C4-2B (cell line): ENCODE measurements around the gene SCYL1.
"Not testable (repeated sequence)": the region's sequence is repeated elsewhere in the genome, so short reads cannot be mapped to it uniquely, and the experiment has no call there.

Source experiments
- H3K27ac ChIP-seq: fragments of 450-650 bp; 2 replicates; pipeline ENCODE4 v1.5.1; 2017
- ZFX ChIP-seq: fragments of 450-650 bp; IDR thresholded peaks from 2 replicates; pipeline ENCODE4 v1.6.1; 2017
- TF ChIP-seq, protein P1 (sequence below): fragments of 450-650 bp; conservative IDR thresholded peaks from 2 replicates; pipeline ENCODE4 v1.5.1; 2017; ENCODE audit warnings: mild to moderate bottlenecking

Gene SCYL1

DNA sequence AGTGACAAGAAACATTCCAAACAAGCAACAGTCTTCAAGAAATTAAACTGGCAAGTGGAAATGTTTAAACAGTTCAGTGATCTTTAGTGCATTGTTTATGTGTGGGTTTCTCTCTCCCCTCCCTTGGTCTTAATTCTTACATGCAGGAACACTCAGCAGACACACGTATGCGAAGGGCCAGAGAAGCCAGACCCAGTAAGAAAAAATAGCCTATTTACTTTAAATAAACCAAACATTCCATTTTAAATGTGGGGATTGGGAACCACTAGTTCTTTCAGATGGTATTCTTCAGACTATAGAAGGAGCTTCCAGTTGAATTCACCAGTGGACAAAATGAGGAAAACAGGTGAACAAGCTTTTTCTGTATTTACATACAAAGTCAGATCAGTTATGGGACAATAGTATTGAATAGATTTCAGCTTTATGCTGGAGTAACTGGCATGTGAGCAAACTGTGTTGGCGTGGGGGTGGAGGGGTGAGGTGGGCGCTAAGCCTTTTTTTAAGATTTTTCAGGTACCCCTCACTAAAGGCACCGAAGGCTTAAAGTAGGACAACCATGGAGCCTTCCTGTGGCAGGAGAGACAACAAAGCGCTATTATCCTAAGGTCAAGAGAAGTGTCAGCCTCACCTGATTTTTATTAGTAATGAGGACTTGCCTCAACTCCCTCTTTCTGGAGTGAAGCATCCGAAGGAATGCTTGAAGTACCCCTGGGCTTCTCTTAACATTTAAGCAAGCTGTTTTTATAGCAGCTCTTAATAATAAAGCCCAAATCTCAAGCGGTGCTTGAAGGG, 20.0 kb upstream of the SCYL1 start:
- H3K27ac ChIP-seq, result peak overlapping the region; percentile 48
- TF ChIP-seq, protein P1, sequence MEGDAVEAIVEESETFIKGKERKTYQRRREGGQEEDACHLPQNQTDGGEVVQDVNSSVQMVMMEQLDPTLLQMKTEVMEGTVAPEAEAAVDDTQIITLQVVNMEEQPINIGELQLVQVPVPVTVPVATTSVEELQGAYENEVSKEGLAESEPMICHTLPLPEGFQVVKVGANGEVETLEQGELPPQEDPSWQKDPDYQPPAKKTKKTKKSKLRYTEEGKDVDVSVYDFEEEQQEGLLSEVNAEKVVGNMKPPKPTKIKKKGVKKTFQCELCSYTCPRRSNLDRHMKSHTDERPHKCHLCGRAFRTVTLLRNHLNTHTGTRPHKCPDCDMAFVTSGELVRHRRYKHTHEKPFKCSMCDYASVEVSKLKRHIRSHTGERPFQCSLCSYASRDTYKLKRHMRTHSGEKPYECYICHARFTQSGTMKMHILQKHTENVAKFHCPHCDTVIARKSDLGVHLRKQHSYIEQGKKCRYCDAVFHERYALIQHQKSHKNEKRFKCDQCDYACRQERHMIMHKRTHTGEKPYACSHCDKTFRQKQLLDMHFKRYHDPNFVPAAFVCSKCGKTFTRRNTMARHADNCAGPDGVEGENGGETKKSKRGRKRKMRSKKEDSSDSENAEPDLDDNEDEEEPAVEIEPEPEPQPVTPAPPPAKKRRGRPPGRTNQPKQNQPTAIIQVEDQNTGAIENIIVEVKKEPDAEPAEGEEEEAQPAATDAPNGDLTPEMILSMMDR, result no peak
- no peak for TF ChIP-seq ZFX

DNA sequence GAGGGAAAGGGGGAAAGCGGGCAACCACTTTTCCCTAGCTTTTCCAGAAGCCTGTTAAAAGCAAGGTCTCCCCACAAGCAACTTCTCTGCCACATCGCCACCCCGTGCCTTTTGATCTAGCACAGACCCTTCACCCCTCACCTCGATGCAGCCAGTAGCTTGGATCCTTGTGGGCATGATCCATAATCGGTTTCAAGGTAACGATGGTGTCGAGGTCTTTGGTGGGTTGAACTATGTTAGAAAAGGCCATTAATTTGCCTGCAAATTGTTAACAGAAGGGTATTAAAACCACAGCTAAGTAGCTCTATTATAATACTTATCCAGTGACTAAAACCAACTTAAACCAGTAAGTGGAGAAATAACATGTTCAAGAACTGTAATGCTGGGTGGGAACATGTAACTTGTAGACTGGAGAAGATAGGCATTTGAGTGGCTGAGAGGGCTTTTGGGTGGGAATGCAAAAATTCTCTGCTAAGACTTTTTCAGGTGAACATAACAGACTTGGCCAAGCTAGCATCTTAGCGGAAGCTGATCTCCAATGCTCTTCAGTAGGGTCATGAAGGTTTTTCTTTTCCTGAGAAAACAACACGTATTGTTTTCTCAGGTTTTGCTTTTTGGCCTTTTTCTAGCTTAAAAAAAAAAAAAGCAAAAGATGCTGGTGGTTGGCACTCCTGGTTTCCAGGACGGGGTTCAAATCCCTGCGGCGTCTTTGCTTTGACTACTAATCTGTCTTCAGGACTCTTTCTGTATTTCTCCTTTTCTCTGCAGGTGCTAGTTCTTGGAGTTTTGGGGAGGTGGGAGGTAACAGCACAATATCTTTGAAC, 19.2 kb upstream of the SCYL1 start:
- peak overlapping the region; percentile 48 for H3K27ac ChIP-seq
- TF ChIP-seq ZFX, result no peak
- TF ChIP-seq, protein P1, result no peak

DNA sequence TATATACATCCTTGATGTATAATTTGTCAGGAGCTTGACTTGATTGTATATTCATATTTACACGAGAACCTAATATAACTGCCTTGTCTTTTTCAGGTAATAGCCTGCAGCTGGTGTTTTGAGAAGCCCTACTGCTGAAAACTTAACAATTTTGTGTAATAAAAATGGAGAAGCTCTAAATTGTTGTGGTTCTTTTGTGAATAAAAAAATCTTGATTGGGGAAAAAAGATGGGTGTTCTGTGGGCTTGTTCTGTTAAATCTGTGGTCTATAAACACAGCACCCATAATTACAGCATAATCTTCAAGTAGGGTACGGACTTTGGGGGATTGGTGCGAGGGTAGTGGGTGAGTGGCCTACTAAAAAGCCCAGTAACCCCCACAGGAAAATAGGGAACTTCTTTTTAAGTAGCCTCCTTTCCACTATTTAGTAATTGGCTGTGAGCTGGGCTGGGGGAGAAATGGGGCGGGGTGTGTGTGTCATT, 18.6 kb upstream of the SCYL1 start:
- TF ChIP-seq, protein P1, result no peak
- no peak for TF ChIP-seq ZFX
- peak overlapping the region; percentile 81 for H3K27ac ChIP-seq

DNA sequence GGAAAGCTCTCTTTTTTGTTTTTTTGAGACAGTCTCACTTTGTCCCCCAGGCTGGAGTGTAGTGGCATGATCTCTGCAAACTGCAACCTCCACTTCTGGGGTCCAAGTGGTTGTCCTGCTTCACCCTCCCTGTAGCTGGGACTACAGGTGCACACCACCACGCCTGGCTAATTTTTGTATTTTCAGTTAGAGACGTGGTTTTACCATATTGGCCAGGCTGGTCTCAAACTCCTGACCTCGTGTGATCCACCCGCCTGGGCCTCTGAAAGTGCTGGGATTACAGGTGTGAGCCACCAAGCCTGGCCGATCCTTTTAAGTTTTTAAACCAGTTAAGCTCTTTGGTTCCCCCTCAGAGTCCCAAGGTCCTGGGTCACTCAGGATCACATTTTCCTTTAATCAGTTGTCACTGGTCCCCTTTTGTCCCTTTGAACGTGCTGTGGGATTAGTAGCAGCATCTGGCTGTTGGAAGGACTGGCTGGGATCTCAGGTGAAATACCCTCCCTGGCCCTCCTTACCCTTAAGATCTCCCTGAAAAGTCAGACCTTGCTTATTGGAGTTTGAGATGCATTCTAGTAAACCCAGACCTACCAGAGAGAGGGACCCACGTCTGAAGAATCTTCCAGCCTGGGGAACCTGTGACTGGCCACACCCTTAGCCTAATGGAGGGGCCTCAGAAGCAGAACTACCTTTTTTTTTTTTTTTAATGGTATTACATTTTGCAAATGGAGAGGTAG, 17.9 kb upstream of the SCYL1 start:
- H3K27ac ChIP-seq, result peak overlapping the region; percentile 81
- TF ChIP-seq ZFX, result no peak
- TF ChIP-seq, protein P1, result no peak

DNA sequence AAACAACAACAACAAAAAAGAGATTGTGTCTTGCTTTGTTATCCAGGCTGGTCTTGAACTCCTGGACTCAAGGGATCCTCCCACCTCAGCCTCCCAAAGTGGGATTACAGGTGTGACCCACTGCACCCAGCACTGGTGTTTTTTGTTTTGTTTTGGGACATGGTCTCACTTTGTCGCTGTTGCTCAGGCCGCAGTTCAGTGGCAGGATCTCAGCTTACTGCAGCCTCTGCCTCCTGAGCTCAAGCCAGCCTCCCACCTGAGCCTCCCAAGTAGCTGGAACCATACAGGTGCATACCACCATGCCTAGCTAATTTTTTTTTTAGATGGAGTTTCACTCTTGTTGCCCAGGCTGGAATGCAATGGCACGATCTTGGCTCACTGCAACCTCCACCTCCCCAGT, 12.6 kb upstream of the SCYL1 start:
- not testable (repeated sequence) for H3K27ac ChIP-seq

DNA sequence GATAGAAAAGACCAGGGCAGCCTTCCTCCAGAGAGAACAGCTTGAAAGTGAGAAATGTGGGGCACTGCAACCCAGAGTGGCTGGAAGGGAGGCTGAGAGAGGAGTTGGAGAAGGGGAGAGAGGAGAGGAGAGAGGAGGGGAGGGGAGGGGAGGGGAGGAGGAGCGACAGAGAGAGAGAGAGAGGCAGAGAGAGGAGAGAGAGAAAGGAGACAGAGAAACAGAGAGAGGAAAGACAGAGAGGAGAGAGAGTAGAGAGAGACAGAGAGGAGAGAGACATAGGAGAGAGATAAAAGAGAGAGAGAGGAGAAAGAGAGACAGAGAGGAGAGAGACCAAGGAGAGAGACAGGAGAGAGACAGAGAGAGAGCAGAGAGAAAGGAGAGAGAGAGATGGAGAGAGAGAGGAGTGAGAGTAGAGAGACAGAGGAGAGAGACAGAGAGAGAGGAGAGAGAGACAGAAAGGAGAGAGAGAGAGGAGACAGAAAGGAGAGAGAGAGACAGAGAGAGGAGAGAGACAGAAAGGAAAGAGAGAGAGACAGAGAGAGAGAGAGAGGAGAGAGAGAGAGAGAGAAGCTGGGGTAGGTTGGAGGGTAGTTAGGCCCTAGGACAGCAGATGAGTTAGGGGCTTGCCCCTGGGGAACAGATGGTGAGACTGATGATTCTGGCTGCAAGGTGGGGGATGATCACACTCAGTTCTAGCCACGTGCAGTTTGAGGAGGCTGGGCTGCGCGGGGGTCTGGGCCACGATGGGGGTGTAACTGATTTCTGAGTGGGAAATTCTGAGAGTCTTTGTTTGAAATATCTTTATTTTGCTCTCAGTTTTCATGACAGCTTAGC, 8.5 kb upstream of the SCYL1 start:
- no peak for TF ChIP-seq ZFX
- TF ChIP-seq, protein P1, result no peak
- H3K27ac ChIP-seq, result no peak overlapping the region

DNA sequence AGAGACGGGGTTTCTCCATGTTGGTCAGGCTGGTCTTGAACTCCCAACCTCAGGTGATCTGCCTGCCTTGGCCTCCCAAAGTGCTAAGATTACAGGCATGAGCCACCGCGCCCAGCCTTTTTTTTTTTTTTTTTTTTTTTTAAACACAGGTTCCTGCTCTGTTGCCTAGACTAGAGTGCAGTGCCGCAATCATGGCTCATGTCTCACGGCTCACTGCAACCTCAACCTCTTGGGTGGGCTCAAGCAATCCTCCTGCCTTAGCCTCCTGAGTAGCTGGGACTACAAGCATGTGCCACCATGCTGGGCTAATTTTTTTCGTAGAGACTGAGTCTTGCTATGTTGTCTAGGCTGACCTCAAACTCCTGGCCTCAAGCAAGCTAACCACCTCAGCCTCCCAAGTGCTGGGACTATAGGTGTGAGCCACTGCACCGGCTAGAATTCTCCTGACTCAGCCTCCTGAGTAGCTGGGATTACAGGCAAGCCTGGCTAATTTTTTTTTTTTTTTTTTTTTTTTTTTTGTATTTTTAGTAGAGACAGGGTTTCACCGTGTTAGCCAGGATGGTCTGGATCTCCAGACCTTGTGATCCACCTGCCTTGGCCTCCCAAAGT, 5.8 kb upstream of the SCYL1 start:
- not testable (repeated sequence) for H3K27ac ChIP-seq

DNA sequence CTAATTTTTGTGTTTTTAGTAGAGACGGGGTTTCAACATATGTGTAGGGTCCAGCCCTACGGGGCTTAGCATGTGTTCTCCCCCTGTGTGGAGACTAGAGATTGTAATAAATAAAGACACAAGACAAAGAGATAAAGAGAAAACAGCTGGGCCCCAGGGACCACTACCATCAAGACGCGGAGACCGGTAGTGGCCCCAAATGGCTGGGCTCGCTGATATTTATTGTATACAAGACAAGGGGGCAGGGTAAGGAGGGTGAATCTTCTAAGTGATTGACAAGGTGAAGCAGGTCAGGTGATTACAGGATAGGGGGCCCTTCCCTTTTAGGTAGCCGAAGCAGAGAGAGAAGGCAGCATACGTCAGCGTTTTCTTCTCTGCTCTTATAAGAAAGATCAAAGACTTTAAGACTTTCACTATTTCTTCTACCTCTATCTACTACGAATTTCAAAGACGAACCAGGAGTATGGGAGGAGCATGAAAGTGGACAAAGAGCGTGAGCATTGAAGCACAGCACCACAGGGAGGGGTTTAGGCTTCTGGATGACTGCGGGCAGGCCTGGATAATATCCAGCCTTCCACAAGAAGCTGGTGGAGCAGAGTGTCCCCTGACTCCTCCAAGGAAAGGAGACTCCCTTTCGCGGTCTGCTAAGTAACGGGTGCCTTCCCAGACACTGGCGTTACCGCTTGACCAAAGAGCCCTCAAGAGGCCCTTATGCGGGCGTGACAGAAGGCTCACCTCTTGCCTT, 2.9 kb upstream of the SCYL1 start:
- not testable (repeated sequence) for H3K27ac ChIP-seq

DNA sequence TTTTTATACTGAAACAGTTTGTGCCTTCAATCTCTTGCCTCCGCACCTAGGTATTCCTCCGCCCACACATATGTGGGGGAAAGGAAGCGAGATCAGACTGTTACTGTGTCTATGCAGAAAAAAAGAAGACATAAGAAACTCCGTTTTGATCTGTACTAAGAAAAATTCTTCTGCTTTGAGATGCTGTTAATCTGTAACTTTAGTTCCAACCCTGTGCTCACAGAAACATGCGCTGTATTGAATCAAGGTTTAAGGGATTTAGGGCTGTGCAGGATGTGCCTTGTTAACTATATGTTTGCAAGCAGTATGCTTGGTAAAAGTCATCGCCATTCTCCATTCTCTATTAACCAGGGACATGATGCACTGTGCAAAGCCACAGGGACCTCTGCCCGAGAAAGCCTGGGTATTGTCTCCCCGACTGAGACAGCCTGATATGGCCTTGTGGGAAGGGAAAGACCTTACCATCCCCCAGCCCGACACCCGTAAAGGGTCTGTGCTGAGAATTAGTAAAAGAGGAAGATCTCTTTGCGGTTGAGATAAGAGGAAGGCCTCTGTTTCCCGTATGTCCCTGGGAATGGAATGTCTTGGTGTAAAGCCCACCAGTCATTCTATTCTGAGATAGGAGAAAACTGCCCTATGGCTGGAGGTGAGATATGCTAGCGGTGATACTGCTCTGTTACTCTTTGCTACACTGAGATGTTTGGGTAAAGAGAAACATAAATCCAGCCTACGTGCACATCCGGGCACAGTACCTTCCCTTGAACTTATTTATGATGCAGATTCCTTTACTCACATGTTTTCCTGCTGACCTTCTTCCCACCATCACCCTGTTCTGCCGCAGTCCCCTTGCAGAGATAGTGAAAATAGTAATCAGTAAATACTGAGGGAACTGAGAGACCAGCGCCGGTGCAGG, 1.9 kb upstream of the SCYL1 start:
- not testable (repeated sequence) for H3K27ac ChIP-seq

DNA sequence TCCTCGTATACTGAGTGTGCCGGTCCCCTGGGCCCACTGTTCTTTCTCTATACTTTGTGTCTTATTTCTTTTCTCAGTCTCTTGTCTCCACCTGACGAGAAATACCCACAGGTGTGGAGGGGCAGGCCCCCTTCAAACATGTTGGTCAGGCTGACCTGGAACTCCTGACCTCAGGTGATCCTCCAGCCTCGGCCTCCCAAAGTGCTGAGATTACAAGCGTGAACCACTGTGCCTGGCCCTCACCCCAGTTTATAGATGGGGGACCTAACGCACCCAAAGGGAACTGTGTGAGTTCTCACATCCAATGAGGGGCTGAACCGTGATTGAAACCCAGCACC, 1.3 kb upstream of the SCYL1 start:
- not testable (repeated sequence) for H3K27ac ChIP-seq
